Peyer's patch (tissue), 4 donors: Measurements from ENCODE around the gene CPNE8. TPM values are rescaled to one million over a fixed set of nuclear protein-coding genes. Genes with fewer than 3 reads are reported as not detected.

Experiments
- DNase-seq, 3 donors: peaks; one replicate each; pipeline ENCODE4 v3.0.0-alpha.2; 2017 to 2019
- H3K27ac ChIP-seq, 4 donors: fragments of 200-600 bp; sonication (generic); one replicate each; pipeline ENCODE4 v1.5.1; 2016 to 2019
- H3K27me3 ChIP-seq, 2 donors: fragments of 200-600 bp; sonication (generic); one replicate each; pipeline ENCODE4 v1.5.1; 2019
- H3K36me3 ChIP-seq, 3 donors: fragments of 200-600 bp; sonication (generic); one replicate each; pipeline ENCODE4 v1.5.1; 2016 to 2019
- H3K4me1 ChIP-seq, 4 donors: fragments of 200-600 bp; sonication (generic); one replicate each; pipeline ENCODE4 v1.5.1; 2016 to 2019
- H3K4me3 ChIP-seq, 4 donors: fragments of 200-600 bp; sonication (generic); 1 replicate in 3 of 4; 2 replicates in 1 of 4; pipeline ENCODE4 v1.5.1; 2016 to 2019; ENCODE audit warnings: mild to moderate bottlenecking in 1 of 4
- H3K9me3 ChIP-seq, 4 donors: fragments of 200-600 bp; sonication (generic); one replicate each; pipeline ENCODE4 v1.5.1; 2016 to 2019; ENCODE audit warnings: mild to moderate bottlenecking in 1 of 4
- CTCF ChIP-seq, 6 experiments: fragments of 450-650 bp in 4 of 6; fragments of 200-600 bp in 2 of 6; sonication (generic) in 1 of 6; IDR thresholded peaks; one replicate each; pipeline ENCODE4 v1.5.1; 2017 to 2019; ENCODE audit warnings: antibody characterized with exemption in 6 of 6, mild to moderate bottlenecking in 3 of 6, moderate library complexity in 1 of 6
- POLR2A ChIP-seq, 2 donors: fragments of 450-650 bp; IDR thresholded peaks; one replicate each; pipeline ENCODE4 v1.5.1; 2017; ENCODE audit warnings: antibody characterized with exemption in 2 of 2, mild to moderate bottlenecking in 2 of 2, moderate library complexity in 2 of 2
- total RNA-seq, 4 donors: library from RNA; depleted of rRNA; stranded (reverse); fragments of >200 nt; gene quantifications; one replicate each; pipeline ENCODE4 v1.1.0, GENCODE V29; 2016

The CPNE8 gene
- total RNA-seq, 4 donors from 2014 or later, result 4.4 to 23.1 (median 8.0) TPM

- Histone ChIP-seq H3K4me1 (no peaks in the 10 kb centered on the region), H3K9me3 (no peaks in the 10 kb centered on the region), H3K27me3 (no peaks in the 10 kb centered on the region), H3K27ac (no peak overlapping the region), H3K4me3 (no peak overlapping the region), H3K36me3 (no peaks in the 10 kb centered on the region)
- TF ChIP-seq CTCF (IDR thresholded peaks at IDR 0.05) (no peak), POLR2A (IDR thresholded peaks at IDR 0.05) (no peak)
- DNase-seq, result no peak
Measured at GRCh38 chr12:38629064-38629463, 276.3 kb downstream of the CPNE8 start.

- TF ChIP-seq POLR2A (IDR thresholded peaks at IDR 0.05) (no peak), CTCF (IDR thresholded peaks at IDR 0.05) (no peak)
- Histone ChIP-seq H3K9me3 (no peaks in the 10 kb centered on the region), H3K4me3 (no peak overlapping the region), H3K36me3 (no peaks in the 10 kb centered on the region), H3K27ac (no peak overlapping the region), H3K27me3 (no peaks in the 10 kb centered on the region), H3K4me1 (no peaks in the 10 kb centered on the region)
- no peak for DNase-seq
Measured at GRCh38 chr12:38628288-38628687, 277.1 kb downstream of the CPNE8 start.

- no peak overlapping the region for H3K27ac ChIP-seq
- DNase-seq, result no peak
- H3K36me3 ChIP-seq, result no peaks in the 10 kb centered on the region
- no peaks in the 10 kb centered on the region for H3K9me3 ChIP-seq
- no peaks in the 10 kb centered on the region for H3K27me3 ChIP-seq
- no peak overlapping the region for H3K4me3 ChIP-seq
- no peaks in the 10 kb centered on the region for H3K4me1 ChIP-seq
- no peak for TF ChIP-seq CTCF (IDR thresholded peaks at IDR 0.05)
- TF ChIP-seq POLR2A (IDR thresholded peaks at IDR 0.05), result no peak
Measured at GRCh38 chr12:38625306-38625705, 280.1 kb downstream of the CPNE8 start.

- no peak overlapping the region for H3K4me3 ChIP-seq
- H3K9me3 ChIP-seq, result no peaks in the 10 kb centered on the region
- no peak overlapping the region for H3K27ac ChIP-seq
- H3K36me3 ChIP-seq, result no peaks in the 10 kb centered on the region
- TF ChIP-seq CTCF (IDR thresholded peaks at IDR 0.05), result no peak
- no peak for TF ChIP-seq POLR2A (IDR thresholded peaks at IDR 0.05)
- H3K4me1 ChIP-seq, result no peaks in the 10 kb centered on the region
- no peaks in the 10 kb centered on the region for H3K27me3 ChIP-seq
- no peak for DNase-seq
Measured at GRCh38 chr12:38614171-38614570, 291.2 kb downstream of the CPNE8 start.

- H3K9me3 ChIP-seq, result peaks cover 0 to 5% (median 0%) of the 10 kb centered on the region in 4 donors
- TF ChIP-seq POLR2A (IDR thresholded peaks at IDR 0.05), result no peak
- no peak for TF ChIP-seq CTCF (IDR thresholded peaks at IDR 0.05)
Measured at GRCh38 chr12:38610808-38611350, 294.5 kb downstream of the CPNE8 start.

GRCh38 chr12:38607295-38607694 lies 298.1 kb downstream of the CPNE8 start:
- TF ChIP-seq CTCF (IDR thresholded peaks at IDR 0.05) (no peak), POLR2A (IDR thresholded peaks at IDR 0.05) (no peak)
- H3K27me3 ChIP-seq, result no peaks in the 10 kb centered on the region
- no peaks in the 10 kb centered on the region for H3K36me3 ChIP-seq
- no peak for DNase-seq
- H3K4me3 ChIP-seq, result no peak overlapping the region
- peaks cover 0 to 11% (median 0%) of the 10 kb centered on the region in 4 donors for H3K9me3 ChIP-seq
- no peak overlapping the region for H3K27ac ChIP-seq
- no peaks in the 10 kb centered on the region for H3K4me1 ChIP-seq

More at GRCh38 chr12:38610808-38611350, 294.5 kb downstream of the CPNE8 start:
- no peak overlapping the region for H3K27ac ChIP-seq
- H3K36me3 ChIP-seq, result no peaks in the 10 kb centered on the region
- H3K27me3 ChIP-seq, result no peaks in the 10 kb centered on the region
- no peaks in the 10 kb centered on the region for H3K4me1 ChIP-seq
- no peak for DNase-seq
- H3K4me3 ChIP-seq, result no peak overlapping the region
